Osteoblast (primary cell): ENCODE data around the gene IQCH. TPM values are rescaled to one million over a fixed set of nuclear protein-coding genes. Genes with fewer than 3 reads are reported as not detected.

Source experiments
- DNase-seq: peaks from one replicate; pipeline ENCODE4 v3.0.0; 2011; ENCODE audit warnings: low spot score, mixed read lengths; ENCODE audit not compliant: insufficient read length; ENCODE audit errors: missing footprints
- H2AFZ ChIP-seq: 2 replicates; pipeline ENCODE4 v1.6.0; 2011; ENCODE audit warnings: mild to moderate bottlenecking, low read length
- H3K27ac ChIP-seq: 2 replicates; pipeline ENCODE4 v1.5.1; 2011; ENCODE audit warnings: mild to moderate bottlenecking, low read depth, low read length, moderate library complexity
- H3K27me3 ChIP-seq: 2 replicates; pipeline ENCODE4 v1.6.0; 2012; ENCODE audit warnings: mild to moderate bottlenecking, control low read depth, inconsistent platforms, low read length, moderate library complexity; ENCODE audit not compliant: insufficient read depth
- H3K36me3 ChIP-seq: 2 replicates; pipeline ENCODE4 v1.5.1; 2011; ENCODE audit warnings: mild to moderate bottlenecking, low read length, control low read depth, moderate library complexity; ENCODE audit not compliant: insufficient read depth
- H3K4me1 ChIP-seq: 2 replicates; pipeline ENCODE4 v1.5.1; 2011; ENCODE audit warnings: mild to moderate bottlenecking, low read length, control low read depth, moderate library complexity; ENCODE audit not compliant: insufficient read depth
- H3K4me2 ChIP-seq: 2 replicates; pipeline ENCODE4 v1.6.0; 2011; ENCODE audit warnings: mild to moderate bottlenecking, low read length; ENCODE audit not compliant: insufficient read depth
- H3K4me3 ChIP-seq: fragments of 200-600 bp; sonication (generic); 3 replicates; pipeline ENCODE4 v1.5.1; 2012; ENCODE audit warnings: mild to moderate bottlenecking, low read length, inconsistent platforms; ENCODE audit not compliant: insufficient read depth
- H3K79me2 ChIP-seq: 2 replicates; pipeline ENCODE4 v1.6.0; 2012; ENCODE audit warnings: mild to moderate bottlenecking, low read length, control low read depth, inconsistent platforms; ENCODE audit not compliant: insufficient read depth
- H3K9me3 ChIP-seq: 2 replicates; pipeline ENCODE4 v1.5.1; 2011; ENCODE audit warnings: low read depth, low read length, control low read depth
- H4K20me1 ChIP-seq: 2 replicates; pipeline ENCODE4 v1.6.0; 2012; ENCODE audit warnings: mild to moderate bottlenecking, low read length, control low read depth; ENCODE audit not compliant: insufficient read depth
- total RNA-seq: library from RNA; depleted of rRNA; stranded (reverse); fragments of >200 nt; gene quantifications from 2 replicates; pipeline ENCODE4 v1.2.3, GENCODE V29; 2012
- TF ChIP-seq, protein P1 (sequence below): IDR thresholded peaks from 2 replicates; pipeline ENCODE4 v1.5.1; 2011; ENCODE audit warnings: mild to moderate bottlenecking, low read depth, low read length, moderate library complexity; ENCODE audit errors: extremely low read depth

The IQCH gene
- total RNA-seq, 1 donor: 5.8 TPM

DNA sequence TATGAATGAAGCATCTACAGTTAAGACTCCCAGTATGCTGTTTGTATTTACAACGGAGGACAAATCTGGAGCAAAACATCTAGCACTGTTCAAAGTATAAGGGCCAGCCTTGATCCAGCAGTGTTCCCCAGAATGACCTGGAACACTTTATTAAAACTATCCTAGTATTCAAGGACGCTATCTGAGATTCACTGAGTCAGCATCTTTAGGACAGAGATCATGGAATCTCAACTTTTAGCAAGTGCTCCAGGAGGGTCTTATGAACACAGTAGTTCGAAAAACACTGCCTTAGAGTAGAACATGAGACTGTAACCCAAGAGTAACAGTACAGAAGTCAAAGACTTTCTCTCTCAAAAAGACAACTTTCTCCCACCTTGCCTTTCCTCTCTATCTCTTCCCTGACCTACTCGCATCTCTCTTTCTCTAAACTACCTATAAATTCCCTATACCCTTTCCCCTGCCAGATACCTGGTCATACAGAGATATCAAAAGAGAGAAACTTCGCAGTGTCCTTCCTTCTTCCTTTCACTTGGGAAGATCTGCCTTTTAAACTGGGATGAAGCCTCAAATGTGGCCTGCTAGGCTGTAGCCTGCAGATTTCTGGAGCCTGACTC is 43.9 kb upstream of the IQCH start:
- Histone ChIP-seq H3K79me2 (no peaks in the 10 kb centered on the region), H3K4me2 (no peak overlapping the region), H2AFZ (no peak overlapping the region), H3K36me3 (peaks cover 27% of the 10 kb centered on the region), H3K4me1 (peaks cover 4% of the 10 kb centered on the region), H3K9me3 (no peaks in the 10 kb centered on the region), H3K4me3 (no peak overlapping the region), H3K27me3 (no peaks in the 10 kb centered on the region), H3K27ac (no peak overlapping the region), H4K20me1 (no peaks in the 10 kb centered on the region)
- TF ChIP-seq, protein P1, sequence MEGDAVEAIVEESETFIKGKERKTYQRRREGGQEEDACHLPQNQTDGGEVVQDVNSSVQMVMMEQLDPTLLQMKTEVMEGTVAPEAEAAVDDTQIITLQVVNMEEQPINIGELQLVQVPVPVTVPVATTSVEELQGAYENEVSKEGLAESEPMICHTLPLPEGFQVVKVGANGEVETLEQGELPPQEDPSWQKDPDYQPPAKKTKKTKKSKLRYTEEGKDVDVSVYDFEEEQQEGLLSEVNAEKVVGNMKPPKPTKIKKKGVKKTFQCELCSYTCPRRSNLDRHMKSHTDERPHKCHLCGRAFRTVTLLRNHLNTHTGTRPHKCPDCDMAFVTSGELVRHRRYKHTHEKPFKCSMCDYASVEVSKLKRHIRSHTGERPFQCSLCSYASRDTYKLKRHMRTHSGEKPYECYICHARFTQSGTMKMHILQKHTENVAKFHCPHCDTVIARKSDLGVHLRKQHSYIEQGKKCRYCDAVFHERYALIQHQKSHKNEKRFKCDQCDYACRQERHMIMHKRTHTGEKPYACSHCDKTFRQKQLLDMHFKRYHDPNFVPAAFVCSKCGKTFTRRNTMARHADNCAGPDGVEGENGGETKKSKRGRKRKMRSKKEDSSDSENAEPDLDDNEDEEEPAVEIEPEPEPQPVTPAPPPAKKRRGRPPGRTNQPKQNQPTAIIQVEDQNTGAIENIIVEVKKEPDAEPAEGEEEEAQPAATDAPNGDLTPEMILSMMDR: no peak
- DNase-seq: no peak

DNA sequence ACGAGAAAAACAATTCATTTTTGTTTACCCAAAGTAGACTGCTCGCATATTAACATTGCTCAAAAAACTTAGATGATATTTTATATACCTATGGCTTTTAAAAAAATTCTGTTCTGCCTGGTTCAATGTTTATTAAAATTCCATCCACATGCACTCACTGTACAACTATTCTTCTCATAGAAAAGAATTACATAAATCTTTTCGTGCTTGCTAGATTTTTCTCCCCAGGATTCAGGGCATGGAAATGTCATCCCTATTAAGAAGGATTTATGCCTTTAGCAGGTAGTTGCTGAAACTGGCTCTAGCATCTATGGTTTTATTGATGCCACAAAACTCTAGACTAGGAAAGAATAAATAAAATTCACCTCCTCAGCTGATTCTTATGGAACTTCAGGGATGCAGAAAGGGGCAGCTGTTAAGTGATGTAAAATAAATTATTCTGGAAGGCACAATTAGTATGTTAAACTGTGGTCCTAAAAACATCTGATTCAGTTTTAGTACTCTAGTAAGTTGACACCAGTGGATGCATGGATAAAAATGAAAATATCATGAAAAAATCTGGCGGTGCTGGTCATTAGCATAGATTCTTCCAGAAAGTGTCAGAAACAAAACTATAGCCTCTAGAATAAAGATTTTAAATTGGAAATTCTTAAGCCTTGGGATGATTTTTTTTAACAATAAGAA is 41.8 kb upstream of the IQCH start:
- TF ChIP-seq, protein P1: no peak
- Histone ChIP-seq H3K4me2 (no peak overlapping the region), H3K27me3 (no peaks in the 10 kb centered on the region)

DNA sequence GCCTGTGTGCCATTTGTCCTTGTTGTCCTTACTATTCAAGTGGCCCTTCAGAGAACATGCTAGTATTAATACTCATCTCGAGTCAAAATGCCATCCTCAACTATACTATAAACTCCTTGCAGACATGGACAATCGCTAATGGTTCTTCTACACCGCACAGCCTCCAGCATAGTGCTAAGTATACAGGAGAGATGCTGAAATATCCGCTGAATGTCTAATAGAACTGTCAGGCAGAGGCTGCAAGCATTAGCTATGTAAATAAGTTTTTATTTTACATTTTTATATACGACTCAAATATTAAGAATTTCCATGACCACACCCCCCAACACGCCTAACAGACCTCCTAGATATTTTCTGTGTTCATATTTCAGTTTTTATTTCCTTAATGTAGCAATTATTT is 39.5 kb upstream of the IQCH start:
- TF ChIP-seq, protein P1: no peak
- peaks cover 4% of the 10 kb centered on the region for H3K4me1 ChIP-seq
- H3K4me3 ChIP-seq: no peak overlapping the region
- no peak overlapping the region for H3K27ac ChIP-seq
- no peaks in the 10 kb centered on the region for H3K9me3 ChIP-seq
- H3K27me3 ChIP-seq: no peaks in the 10 kb centered on the region
- H4K20me1 ChIP-seq: no peaks in the 10 kb centered on the region
- no peaks in the 10 kb centered on the region for H3K79me2 ChIP-seq
- peak; percentile 27 for DNase-seq
- no peak overlapping the region for H3K4me2 ChIP-seq
- peaks cover 6% of the 10 kb centered on the region for H3K36me3 ChIP-seq
- H2AFZ ChIP-seq: no peak overlapping the region

More for the DNA sequence above, 41.8 kb upstream of the IQCH start:
- peaks cover 17% of the 10 kb centered on the region for H3K36me3 ChIP-seq
- H3K27ac ChIP-seq: no peak overlapping the region
- no peaks in the 10 kb centered on the region for H4K20me1 ChIP-seq
- DNase-seq: no peak
- H3K4me3 ChIP-seq: no peak overlapping the region
- H3K79me2 ChIP-seq: no peaks in the 10 kb centered on the region
- no peaks in the 10 kb centered on the region for H3K9me3 ChIP-seq
- peaks cover 4% of the 10 kb centered on the region for H3K4me1 ChIP-seq
- no peak overlapping the region for H2AFZ ChIP-seq

DNA sequence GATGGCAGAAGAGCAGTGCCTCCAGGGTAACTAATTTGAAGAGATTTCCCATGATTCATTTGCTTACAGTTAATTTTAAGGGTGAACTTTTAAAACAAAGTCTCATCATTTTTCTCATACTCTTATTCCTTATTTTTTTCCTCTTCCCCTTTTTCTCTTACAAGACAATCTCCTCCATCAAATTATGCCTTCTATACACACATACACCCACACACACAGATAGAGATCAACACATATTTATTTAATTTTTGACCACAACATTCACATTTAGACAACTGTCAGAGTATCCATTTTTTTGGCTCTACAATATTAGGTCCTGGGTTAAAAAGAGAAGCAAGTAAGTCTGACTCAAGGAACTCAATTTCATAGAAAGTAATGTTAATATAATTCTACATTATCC is 37.7 kb upstream of the IQCH start:
- no peaks in the 10 kb centered on the region for H3K9me3 ChIP-seq
- no peak overlapping the region for H3K4me3 ChIP-seq
- TF ChIP-seq, protein P1: no peak
- no peak for DNase-seq
- H3K27me3 ChIP-seq: no peaks in the 10 kb centered on the region
- no peaks in the 10 kb centered on the region for H4K20me1 ChIP-seq
- peaks cover 3% of the 10 kb centered on the region for H3K79me2 ChIP-seq
- no peak overlapping the region for H3K27ac ChIP-seq
- no peak overlapping the region for H3K4me2 ChIP-seq
- no peak overlapping the region for H2AFZ ChIP-seq
- H3K4me1 ChIP-seq: peaks cover 4% of the 10 kb centered on the region
- peaks cover 6% of the 10 kb centered on the region for H3K36me3 ChIP-seq
